Panc1 (cell line): ENCODE data around the gene STAT5A. TPM values are rescaled to one million over a fixed set of nuclear protein-coding genes. Genes with fewer than 3 reads are reported as not detected.
"Not testable (repeated sequence)": the region's sequence is repeated elsewhere in the genome, so short reads cannot be mapped to it uniquely, and the experiment has no call there.

Experiments used
- ATAC-seq: fragments of 200-7000 bp; cut with Tn5 transposase; 2 replicates; pipeline ENCODE4 v1.9.1; 2020; ENCODE audit warnings: mild to moderate bottlenecking, moderate library complexity
- BruUV-seq: library from RNA; stranded (reverse); fragments of 400-500 nt; replicated peaks from 2 replicates; lab custom pipeline; 2021; lab: Mats Ljungman, UMichigan
- CTCF ChIA-PET: fragments of 300-600 bp; sonication (Branson Sonifier 250); formaldehyde crosslinking; loops from one replicate; lab custom pipeline; 2022; ENCODE audit warnings: antibody characterized with exemption; lab: Charles Lee
- POLR2A ChIA-PET: fragments of 300-600 bp; sonication (Branson Sonifier 250); formaldehyde crosslinking; loops from one replicate; lab custom pipeline; 2022; ENCODE audit warnings: antibody characterized with exemption; lab: Charles Lee
- DNase-seq: peaks from one replicate; pipeline ENCODE4 v3.0.0-alpha.2; 2010; ENCODE audit warnings: low read depth, low spot score
- H3K27ac ChIP-seq: 2 replicates; pipeline ENCODE4 v1.5.1; 2011; ENCODE audit warnings: mild to moderate bottlenecking, low read length, inconsistent platforms
- H3K27me3 ChIP-seq: fragments of 200-500 bp; sonication (Bioruptor generic); 2 replicates; pipeline ENCODE4 v1.6.0; 2014; ENCODE audit warnings: low read length, inconsistent platforms; ENCODE audit not compliant: control insufficient read depth, insufficient read depth
- H3K36me3 ChIP-seq: fragments of 200-500 bp; sonication (Bioruptor generic); 2 replicates; pipeline ENCODE4 v1.5.1; 2014; ENCODE audit warnings: inconsistent platforms, mild to moderate bottlenecking, low read length, moderate library complexity; ENCODE audit not compliant: control insufficient read depth, insufficient read depth
- H3K4me1 ChIP-seq: 2 replicates; pipeline ENCODE4 v1.5.1; 2011; ENCODE audit warnings: inconsistent platforms, mild to moderate bottlenecking, low read length, moderate library complexity; ENCODE audit not compliant: control insufficient read depth, insufficient read depth
- H3K4me3 ChIP-seq, 2 experiments: 2 replicates each; pipeline ENCODE4 v1.5.1; 2011 to 2012; ENCODE audit warnings: low read depth in 2 of 2, low read length in 2 of 2, mild to moderate bottlenecking in 2 of 2, inconsistent platforms in 1 of 2, moderate library complexity in 1 of 2
- H3K9me3 ChIP-seq: fragments of 200-500 bp; sonication (Bioruptor generic); 2 replicates; pipeline ENCODE4 v1.5.1; 2014; ENCODE audit warnings: low read depth, mild to moderate bottlenecking, inconsistent platforms, low read length, moderate library complexity; ENCODE audit not compliant: control insufficient read depth, insufficient read depth
- POLR2AphosphoS5 ChIP-seq: IDR thresholded peaks from 2 replicates; pipeline ENCODE4 v1.6.1; 2012; ENCODE audit warnings: mild to moderate bottlenecking, low read depth, low read length, moderate library complexity
- SIN3A ChIP-seq: IDR thresholded peaks from 2 replicates; pipeline ENCODE4 v1.6.1; 2012; ENCODE audit warnings: low read depth, mild to moderate bottlenecking, low read length, moderate library complexity, borderline replicate concordance; ENCODE audit not compliant: insufficient read depth
- TCF7L2 ChIP-seq: IDR thresholded peaks from 2 replicates; pipeline ENCODE4 v1.6.1; 2011; ENCODE audit warnings: mild to moderate bottlenecking, low read depth, low read length, inconsistent platforms
- in situ Hi-C: cut with HindIII; loops from 2 replicates; pipeline ENCODE4 v1.10.0; 2016; ENCODE audit warnings: low sequenced_read_pairs, low pct_unique_long_range_greater_than_20kb
- intact Hi-C: fragments of 100-400 bp; cut with micrococcal nuclease; formaldehyde crosslinking; loops from one replicate; pipeline ENCODE4 v1.10.0; 2022; ENCODE audit not compliant: unreplicated experiment
- total RNA-seq: library from RNA; stranded (reverse); gene quantifications from one replicate; pipeline ENCODE4 v1.2.1, GENCODE V29; 2021; ENCODE audit not compliant: unreplicated experiment
- TF ChIP-seq, protein P1 (sequence below): fragments of 450-650 bp; IDR thresholded peaks from 2 replicates; pipeline ENCODE4 v1.5.1; 2017; ENCODE audit warnings: mild to moderate bottlenecking
- TF ChIP-seq, protein P2 (sequence below), 2 experiments: IDR thresholded peaks; 2 replicates each; pipeline ENCODE4 v1.6.1; 2011 to 2012; ENCODE audit warnings: low read depth in 2 of 2, control low read depth in 1 of 2, low read length in 1 of 2, mild to moderate bottlenecking in 1 of 2, moderate library complexity in 1 of 2; ENCODE audit not compliant: insufficient read depth in 1 of 2

The STAT5A gene
- total RNA-seq, 1 experiment from 2014 or later, result 26.7 TPM

DNA sequence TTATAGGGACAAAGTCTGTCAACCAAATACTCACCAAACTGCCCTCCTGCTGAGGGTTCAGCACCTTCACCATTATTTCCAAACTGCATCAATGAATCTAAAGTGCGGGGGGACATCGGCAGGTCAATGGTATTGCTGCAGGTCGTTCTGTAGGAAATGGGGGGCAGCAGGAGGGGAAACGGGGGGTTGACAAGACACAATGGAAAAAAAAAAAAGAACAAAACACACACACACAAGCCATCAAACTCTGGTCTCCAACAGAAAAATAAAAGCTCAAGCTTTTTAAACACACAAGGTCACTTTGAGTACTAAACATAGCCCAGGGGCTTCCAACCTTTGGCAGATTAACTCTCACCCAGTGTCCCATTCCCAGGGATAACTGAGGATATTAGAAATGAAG lies 28.5 kb downstream of the STAT5A start:
- Histone ChIP-seq H3K4me1 (peaks cover 58% of the 10 kb centered on the region), H3K27me3 (no peaks in the 10 kb centered on the region), H3K36me3 (no peaks in the 10 kb centered on the region; the same call in 1 of the 2 replicates), H3K4me3 (no peak overlapping the region), H3K27ac (peak overlapping the region; percentile 70), H3K9me3 (no peaks in the 10 kb centered on the region)
- CTCF ChIA-PET, result interaction anchor here (0.7 kb wide), 1 partner anchor 514 kb away, joined by 3 read pairs; no protein-coding TSS in a partner anchor
- TF ChIP-seq POLR2AphosphoS5 (no peak), SIN3A (no peak)
- TF ChIP-seq, protein P1, sequence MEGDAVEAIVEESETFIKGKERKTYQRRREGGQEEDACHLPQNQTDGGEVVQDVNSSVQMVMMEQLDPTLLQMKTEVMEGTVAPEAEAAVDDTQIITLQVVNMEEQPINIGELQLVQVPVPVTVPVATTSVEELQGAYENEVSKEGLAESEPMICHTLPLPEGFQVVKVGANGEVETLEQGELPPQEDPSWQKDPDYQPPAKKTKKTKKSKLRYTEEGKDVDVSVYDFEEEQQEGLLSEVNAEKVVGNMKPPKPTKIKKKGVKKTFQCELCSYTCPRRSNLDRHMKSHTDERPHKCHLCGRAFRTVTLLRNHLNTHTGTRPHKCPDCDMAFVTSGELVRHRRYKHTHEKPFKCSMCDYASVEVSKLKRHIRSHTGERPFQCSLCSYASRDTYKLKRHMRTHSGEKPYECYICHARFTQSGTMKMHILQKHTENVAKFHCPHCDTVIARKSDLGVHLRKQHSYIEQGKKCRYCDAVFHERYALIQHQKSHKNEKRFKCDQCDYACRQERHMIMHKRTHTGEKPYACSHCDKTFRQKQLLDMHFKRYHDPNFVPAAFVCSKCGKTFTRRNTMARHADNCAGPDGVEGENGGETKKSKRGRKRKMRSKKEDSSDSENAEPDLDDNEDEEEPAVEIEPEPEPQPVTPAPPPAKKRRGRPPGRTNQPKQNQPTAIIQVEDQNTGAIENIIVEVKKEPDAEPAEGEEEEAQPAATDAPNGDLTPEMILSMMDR, result no peak
- TF ChIP-seq, protein P2, sequence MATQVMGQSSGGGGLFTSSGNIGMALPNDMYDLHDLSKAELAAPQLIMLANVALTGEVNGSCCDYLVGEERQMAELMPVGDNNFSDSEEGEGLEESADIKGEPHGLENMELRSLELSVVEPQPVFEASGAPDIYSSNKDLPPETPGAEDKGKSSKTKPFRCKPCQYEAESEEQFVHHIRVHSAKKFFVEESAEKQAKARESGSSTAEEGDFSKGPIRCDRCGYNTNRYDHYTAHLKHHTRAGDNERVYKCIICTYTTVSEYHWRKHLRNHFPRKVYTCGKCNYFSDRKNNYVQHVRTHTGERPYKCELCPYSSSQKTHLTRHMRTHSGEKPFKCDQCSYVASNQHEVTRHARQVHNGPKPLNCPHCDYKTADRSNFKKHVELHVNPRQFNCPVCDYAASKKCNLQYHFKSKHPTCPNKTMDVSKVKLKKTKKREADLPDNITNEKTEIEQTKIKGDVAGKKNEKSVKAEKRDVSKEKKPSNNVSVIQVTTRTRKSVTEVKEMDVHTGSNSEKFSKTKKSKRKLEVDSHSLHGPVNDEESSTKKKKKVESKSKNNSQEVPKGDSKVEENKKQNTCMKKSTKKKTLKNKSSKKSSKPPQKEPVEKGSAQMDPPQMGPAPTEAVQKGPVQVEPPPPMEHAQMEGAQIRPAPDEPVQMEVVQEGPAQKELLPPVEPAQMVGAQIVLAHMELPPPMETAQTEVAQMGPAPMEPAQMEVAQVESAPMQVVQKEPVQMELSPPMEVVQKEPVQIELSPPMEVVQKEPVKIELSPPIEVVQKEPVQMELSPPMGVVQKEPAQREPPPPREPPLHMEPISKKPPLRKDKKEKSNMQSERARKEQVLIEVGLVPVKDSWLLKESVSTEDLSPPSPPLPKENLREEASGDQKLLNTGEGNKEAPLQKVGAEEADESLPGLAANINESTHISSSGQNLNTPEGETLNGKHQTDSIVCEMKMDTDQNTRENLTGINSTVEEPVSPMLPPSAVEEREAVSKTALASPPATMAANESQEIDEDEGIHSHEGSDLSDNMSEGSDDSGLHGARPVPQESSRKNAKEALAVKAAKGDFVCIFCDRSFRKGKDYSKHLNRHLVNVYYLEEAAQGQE (IDR thresholded peaks at IDR 0.05; ENCODE audit: insufficient read depth in 1 of 2, low read depth in 2 of 2, low read length in 1 of 2), result no peak
- in situ Hi-C loops, result no loop called here
- BruUV-seq, result no TSS peak
- POLR2A ChIA-PET, result interaction anchor here (0.6 kb wide), 1 partner anchor 23 kb away, joined by 5 read pairs; no protein-coding TSS in a partner anchor
- ATAC-seq (no peak), DNase-seq (no peak)
- intact Hi-C loops, result loop anchor here (10.0 kb wide), 1 partner anchor 208 kb away; no protein-coding TSS in a partner anchor

DNA sequence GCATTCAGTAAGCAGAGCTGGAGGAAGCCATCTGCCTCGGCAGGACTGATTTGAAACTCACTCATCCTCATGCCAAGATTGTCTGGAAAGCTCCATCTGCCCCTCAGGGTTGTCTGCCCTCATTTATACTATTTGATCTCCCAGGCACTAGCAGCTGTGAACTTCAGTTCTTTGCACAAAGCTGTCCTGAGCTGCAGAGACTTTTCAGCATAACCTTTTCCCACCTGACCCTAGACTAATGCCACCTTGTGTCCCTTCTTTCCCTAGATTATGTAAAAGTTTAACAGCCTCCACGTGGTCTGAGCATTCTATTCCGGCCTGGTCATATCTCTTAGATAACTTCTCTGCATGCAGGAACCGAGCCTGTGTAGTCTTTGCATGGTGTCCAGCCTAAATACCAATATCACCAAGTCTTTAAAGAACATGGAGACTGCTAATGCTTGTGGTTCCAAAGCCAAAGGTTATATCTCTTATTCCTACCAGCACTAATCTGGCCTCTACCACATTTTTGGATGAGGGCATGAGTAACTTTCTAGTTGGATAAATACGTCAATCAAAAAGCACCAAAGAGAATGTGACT lies 29.1 kb downstream of the STAT5A start:
- no peak for TF ChIP-seq POLR2AphosphoS5
- TF ChIP-seq SIN3A, result no peak
- TF ChIP-seq, protein P2 (IDR thresholded peaks at IDR 0.05; ENCODE audit: insufficient read depth in 1 of 2, low read depth in 2 of 2, low read length in 1 of 2), result no peak
- TF ChIP-seq, protein P1, result no peak
- no peak for TF ChIP-seq TCF7L2
- Histone ChIP-seq H3K9me3 (no peaks in the 10 kb centered on the region), H3K4me1 (peaks cover 56% of the 10 kb centered on the region), H3K27me3 (no peaks in the 10 kb centered on the region), H3K36me3 (peaks cover 4% of the 10 kb centered on the region; the same call in 1 of the 2 replicates), H3K4me3 (no peak overlapping the region), H3K27ac (peak overlapping the region; percentile 70)
- ChIA-PET CTCF (interaction anchor here (0.6 to 0.7 kb wide), 2 partner anchors 95 to 515 kb away, joined by 3 read pairs; no protein-coding TSS in a partner anchor), POLR2A (interaction anchor here (0.6 kb wide), 1 partner anchor 22 kb away, joined by 5 read pairs; no protein-coding TSS in a partner anchor)
- in situ Hi-C loops, result no loop called here
- intact Hi-C loops, result loop anchor here (10.0 kb wide), 1 partner anchor 207 kb away; no protein-coding TSS in a partner anchor
- ATAC-seq (no peak), DNase-seq (no peak)
- BruUV-seq, result no TSS peak

DNA sequence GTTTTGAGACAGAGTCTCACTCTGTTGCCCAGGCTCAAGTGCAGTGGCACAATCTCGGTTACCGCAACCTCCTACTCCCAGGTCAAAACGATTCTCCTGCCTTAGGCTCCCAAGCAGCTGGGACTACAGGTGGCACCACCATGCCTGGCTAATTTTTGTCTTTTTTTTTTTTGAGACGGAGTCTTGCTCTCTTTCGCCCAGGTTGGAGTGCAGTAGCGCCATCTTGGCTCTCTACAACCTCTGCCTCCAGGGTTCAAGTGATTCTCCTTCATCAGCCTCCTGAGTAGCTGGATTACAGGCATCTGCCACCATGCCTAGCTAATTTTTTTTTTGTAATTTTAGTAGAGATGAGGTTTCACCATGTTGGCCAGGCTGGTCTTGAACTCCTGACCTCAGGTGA lies 29.7 kb downstream of the STAT5A start:
- H3K36me3 ChIP-seq, BruUV-seq, H3K27me3 ChIP-seq, H3K9me3 ChIP-seq, ATAC-seq, DNase-seq, H3K4me3 ChIP-seq, in situ Hi-C loops, POLR2A ChIA-PET: not testable (repeated sequence)
- intact Hi-C loops, result loop anchor here (10.0 kb wide), 1 partner anchor 207 kb away; no protein-coding TSS in a partner anchor
- Histone ChIP-seq H3K27ac (peak overlapping the region; percentile 70; the same call in 1 of the 2 replicates), H3K4me1 (peaks cover 56% of the 10 kb centered on the region)
- CTCF ChIA-PET, result interaction anchor here (0.6 kb wide), 1 partner anchor 96 kb away, joined by 3 read pairs; no protein-coding TSS in a partner anchor
